SK-N-SH treated with all-trans-retinoic acid at 6 μM for 48 hours (cell line): Measurements from ENCODE around the gene PPID.
"Not testable (repeated sequence)": the region's sequence is repeated elsewhere in the genome, so short reads cannot be mapped to it uniquely, and the experiment has no call there.

Source experiments
- OSR1 ChIP-seq: fragments of 250-450 bp; sonication (Bioruptor Pico); IDR thresholded peaks from 2 replicates; pipeline ENCODE4 v1.8.0; 2022; ENCODE audit warnings: moderate library complexity, mild to moderate bottlenecking, inconsistent platforms
- PPARA ChIP-seq: fragments of 250-450 bp; sonication (Bioruptor Pico); IDR thresholded peaks from 2 replicates; pipeline ENCODE4 v1.5.0; 2020; ENCODE audit warnings: mild to moderate bottlenecking, borderline replicate concordance
- RARB ChIP-seq: fragments of 250-450 bp; sonication (Bioruptor Pico); IDR thresholded peaks from 2 replicates; pipeline ENCODE4 v1.8.0; 2021; ENCODE audit warnings: mild to moderate bottlenecking, moderate library complexity
- TCF4 ChIP-seq: fragments of 250-450 bp; sonication (Bioruptor Pico); IDR thresholded peaks from 2 replicates; pipeline ENCODE4 v1.8.0; 2021; ENCODE audit warnings: mild to moderate bottlenecking, moderate library complexity, borderline replicate concordance
- ZFP3 ChIP-seq: fragments of 250-450 bp; sonication (Bioruptor Pico); IDR thresholded peaks from 2 replicates; pipeline ENCODE4 v1.5.0; 2020; ENCODE audit warnings: mild to moderate bottlenecking, moderate library complexity
- ZFP30 ChIP-seq: fragments of 450-650 bp; formaldehyde crosslinking; IDR thresholded peaks from 2 replicates; pipeline ENCODE4 v1.5.0; 2022; ENCODE audit warnings: mild to moderate bottlenecking, moderate library complexity
- ZNF565 ChIP-seq: fragments of 450-650 bp; formaldehyde crosslinking; conservative IDR thresholded peaks from 2 replicates; pipeline ENCODE4 v1.5.0; 2020; ENCODE audit warnings: low read depth, mild to moderate bottlenecking, moderate library complexity
- TF ChIP-seq, protein P1 (sequence below): fragments of 250-450 bp; sonication (Bioruptor Pico); IDR thresholded peaks from 2 replicates; pipeline ENCODE4 v1.8.0; 2020; ENCODE audit warnings: mild to moderate bottlenecking, moderate library complexity, borderline replicate concordance
- TF ChIP-seq, protein P2 (sequence below): fragments of 250-450 bp; sonication (Bioruptor Pico); IDR thresholded peaks from 2 replicates; pipeline ENCODE4 v1.8.0; 2021; ENCODE audit warnings: low read depth, mild to moderate bottlenecking, moderate library complexity, borderline replicate concordance
- TF ChIP-seq, protein P3 (sequence below): fragments of 250-450 bp; sonication (Bioruptor Pico); IDR thresholded peaks from 2 replicates; pipeline ENCODE4 v1.5.1; 2021; ENCODE audit warnings: mild to moderate bottlenecking, moderate library complexity
- TF ChIP-seq, protein P4 (sequence below): fragments of 250-450 bp; sonication (Bioruptor Pico); IDR thresholded peaks from 2 replicates; pipeline ENCODE4 v1.5.0; 2020; ENCODE audit warnings: mild to moderate bottlenecking, moderate library complexity
- TF ChIP-seq, protein P5 (sequence below): fragments of 250-450 bp; sonication (Bioruptor Pico); IDR thresholded peaks from 2 replicates; pipeline ENCODE4 v1.5.1; 2020; ENCODE audit warnings: low read depth, mild to moderate bottlenecking, moderate library complexity

DNA sequence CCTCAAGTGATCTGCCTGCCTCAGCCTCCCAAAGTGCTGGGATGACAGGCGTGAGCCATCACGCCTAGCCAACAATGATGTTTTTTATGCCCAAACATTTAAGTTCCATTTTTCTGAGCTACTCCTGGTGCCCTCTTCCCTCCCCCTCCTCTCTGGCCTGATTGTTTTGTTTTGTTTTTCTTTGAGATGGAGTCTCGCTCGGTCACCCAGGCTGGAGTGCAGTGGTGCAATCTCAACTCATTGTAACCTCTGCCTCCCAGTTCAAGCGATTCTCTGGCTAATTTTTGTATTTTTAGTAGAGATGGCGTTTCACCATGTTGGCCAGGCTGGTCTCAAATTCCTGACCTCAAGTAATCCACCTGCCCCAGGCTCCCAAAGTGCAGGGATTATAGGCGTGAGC lies 32.6 kb upstream of the PPID start:
- TF ChIP-seq, protein P1, sequence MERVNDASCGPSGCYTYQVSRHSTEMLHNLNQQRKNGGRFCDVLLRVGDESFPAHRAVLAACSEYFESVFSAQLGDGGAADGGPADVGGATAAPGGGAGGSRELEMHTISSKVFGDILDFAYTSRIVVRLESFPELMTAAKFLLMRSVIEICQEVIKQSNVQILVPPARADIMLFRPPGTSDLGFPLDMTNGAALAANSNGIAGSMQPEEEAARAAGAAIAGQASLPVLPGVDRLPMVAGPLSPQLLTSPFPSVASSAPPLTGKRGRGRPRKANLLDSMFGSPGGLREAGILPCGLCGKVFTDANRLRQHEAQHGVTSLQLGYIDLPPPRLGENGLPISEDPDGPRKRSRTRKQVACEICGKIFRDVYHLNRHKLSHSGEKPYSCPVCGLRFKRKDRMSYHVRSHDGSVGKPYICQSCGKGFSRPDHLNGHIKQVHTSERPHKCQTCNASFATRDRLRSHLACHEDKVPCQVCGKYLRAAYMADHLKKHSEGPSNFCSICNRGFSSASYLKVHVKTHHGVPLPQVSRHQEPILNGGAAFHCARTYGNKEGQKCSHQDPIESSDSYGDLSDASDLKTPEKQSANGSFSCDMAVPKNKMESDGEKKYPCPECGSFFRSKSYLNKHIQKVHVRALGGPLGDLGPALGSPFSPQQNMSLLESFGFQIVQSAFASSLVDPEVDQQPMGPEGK (CRISPR knock-in tag): not testable (repeated sequence)
- not testable (repeated sequence) for TF ChIP-seq RARB (CRISPR knock-in tag); OSR1 (CRISPR knock-in tag); TCF4; ZFP30 (CRISPR knock-in tag); ZNF565 (CRISPR knock-in tag); PPARA (CRISPR knock-in tag); ZFP3 (CRISPR knock-in tag)
- TF ChIP-seq, protein P2, sequence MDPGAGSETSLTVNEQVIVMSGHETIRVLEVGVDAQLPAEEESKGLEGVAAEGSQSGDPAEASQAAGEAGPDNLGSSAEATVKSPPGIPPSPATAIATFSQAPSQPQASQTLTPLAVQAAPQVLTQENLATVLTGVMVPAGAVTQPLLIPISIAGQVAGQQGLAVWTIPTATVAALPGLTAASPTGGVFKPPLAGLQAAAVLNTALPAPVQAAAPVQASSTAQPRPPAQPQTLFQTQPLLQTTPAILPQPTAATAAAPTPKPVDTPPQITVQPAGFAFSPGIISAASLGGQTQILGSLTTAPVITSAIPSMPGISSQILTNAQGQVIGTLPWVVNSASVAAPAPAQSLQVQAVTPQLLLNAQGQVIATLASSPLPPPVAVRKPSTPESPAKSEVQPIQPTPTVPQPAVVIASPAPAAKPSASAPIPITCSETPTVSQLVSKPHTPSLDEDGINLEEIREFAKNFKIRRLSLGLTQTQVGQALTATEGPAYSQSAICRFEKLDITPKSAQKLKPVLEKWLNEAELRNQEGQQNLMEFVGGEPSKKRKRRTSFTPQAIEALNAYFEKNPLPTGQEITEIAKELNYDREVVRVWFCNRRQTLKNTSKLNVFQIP: not testable (repeated sequence)
- TF ChIP-seq, protein P3, sequence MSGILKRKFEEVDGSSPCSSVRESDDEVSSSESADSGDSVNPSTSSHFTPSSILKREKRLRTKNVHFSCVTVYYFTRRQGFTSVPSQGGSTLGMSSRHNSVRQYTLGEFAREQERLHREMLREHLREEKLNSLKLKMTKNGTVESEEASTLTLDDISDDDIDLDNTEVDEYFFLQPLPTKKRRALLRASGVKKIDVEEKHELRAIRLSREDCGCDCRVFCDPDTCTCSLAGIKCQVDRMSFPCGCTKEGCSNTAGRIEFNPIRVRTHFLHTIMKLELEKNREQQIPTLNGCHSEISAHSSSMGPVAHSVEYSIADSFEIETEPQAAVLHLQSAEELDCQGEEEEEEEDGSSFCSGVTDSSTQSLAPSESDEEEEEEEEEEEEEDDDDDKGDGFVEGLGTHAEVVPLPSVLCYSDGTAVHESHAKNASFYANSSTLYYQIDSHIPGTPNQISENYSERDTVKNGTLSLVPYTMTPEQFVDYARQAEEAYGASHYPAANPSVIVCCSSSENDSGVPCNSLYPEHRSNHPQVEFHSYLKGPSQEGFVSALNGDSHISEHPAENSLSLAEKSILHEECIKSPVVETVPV: not testable (repeated sequence)
- TF ChIP-seq, protein P4, sequence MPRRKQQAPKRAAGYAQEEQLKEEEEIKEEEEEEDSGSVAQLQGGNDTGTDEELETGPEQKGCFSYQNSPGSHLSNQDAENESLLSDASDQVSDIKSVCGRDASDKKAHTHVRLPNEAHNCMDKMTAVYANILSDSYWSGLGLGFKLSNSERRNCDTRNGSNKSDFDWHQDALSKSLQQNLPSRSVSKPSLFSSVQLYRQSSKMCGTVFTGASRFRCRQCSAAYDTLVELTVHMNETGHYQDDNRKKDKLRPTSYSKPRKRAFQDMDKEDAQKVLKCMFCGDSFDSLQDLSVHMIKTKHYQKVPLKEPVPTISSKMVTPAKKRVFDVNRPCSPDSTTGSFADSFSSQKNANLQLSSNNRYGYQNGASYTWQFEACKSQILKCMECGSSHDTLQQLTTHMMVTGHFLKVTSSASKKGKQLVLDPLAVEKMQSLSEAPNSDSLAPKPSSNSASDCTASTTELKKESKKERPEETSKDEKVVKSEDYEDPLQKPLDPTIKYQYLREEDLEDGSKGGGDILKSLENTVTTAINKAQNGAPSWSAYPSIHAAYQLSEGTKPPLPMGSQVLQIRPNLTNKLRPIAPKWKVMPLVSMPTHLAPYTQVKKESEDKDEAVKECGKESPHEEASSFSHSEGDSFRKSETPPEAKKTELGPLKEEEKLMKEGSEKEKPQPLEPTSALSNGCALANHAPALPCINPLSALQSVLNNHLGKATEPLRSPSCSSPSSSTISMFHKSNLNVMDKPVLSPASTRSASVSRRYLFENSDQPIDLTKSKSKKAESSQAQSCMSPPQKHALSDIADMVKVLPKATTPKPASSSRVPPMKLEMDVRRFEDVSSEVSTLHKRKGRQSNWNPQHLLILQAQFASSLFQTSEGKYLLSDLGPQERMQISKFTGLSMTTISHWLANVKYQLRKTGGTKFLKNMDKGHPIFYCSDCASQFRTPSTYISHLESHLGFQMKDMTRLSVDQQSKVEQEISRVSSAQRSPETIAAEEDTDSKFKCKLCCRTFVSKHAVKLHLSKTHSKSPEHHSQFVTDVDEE: not testable (repeated sequence)
- TF ChIP-seq, protein P5, sequence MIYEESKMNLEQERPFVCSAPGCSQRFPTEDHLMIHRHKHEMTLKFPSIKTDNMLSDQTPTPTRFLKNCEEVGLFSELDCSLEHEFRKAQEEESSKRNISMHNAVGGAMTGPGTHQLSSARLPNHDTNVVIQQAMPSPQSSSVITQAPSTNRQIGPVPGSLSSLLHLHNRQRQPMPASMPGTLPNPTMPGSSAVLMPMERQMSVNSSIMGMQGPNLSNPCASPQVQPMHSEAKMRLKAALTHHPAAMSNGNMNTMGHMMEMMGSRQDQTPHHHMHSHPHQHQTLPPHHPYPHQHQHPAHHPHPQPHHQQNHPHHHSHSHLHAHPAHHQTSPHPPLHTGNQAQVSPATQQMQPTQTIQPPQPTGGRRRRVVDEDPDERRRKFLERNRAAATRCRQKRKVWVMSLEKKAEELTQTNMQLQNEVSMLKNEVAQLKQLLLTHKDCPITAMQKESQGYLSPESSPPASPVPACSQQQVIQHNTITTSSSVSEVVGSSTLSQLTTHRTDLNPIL (CRISPR knock-in tag): not testable (repeated sequence)
